Measurements from ENCODE around the gene ULBP3.

Gene ULBP3
- long read RNA-seq: 0 reads

DNA sequence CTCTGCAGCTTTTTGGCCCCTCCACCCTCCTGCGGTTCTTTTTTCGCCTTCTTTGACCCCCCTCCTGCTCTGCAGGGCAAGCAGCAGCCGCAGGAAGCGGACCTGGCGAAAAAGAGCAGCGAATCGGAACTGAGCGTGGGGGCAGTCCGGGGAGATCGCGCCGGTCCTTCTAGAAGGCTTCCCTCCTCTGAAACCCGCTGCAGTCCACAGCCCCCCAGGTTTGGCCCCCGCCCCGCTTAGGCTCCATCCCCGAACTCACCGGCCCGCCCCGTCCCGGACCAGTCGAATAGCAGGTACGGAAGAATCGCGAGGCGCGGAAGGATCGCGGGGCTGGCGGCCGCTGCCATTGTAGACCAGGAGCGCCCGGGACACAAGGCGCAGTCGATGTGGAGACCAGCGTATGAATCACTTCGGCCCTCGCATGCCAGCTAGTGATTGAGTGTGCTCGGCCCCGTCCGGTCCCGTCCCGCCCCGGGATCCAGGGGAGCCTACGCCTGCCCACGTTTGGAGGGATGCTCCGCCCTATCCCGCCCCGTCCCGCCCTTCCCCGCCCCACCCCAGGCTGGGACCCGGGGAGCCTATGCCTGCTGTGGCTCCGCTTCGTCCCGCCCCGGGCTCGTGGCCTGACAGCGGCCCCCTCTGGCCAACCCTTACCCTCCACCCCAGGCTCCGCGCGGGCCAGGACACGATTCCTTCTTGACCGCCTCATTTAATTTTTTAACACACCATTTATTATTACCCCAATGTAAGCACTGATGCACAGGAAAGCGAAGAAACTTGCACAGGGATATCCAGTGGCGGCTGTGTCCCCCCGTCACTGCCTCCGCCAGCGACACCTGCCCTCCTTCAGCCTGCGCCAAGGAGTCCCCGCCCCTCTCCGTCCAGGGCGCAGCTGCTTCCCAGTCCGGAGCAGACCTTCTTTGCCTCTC, at the start of gene ULBP3:
Gene ULBP3 (minus strand): TSS at position 402 of the 929 bp plus-strand sequence. CDS start 55 bp downstream, at position 347.
- H3K27me3 ChIP-seq (ENCODE audit: insufficient read depth, poor library complexity, severe bottlenecking): peaks cover 15% of the 10 kb centered on the region
- H3K4me3 ChIP-seq (replicated peaks; ENCODE audit: insufficient read depth, low read length): peak within 1 kb of the TSS; percentile 18
- TF ChIP-seq, protein P1, sequence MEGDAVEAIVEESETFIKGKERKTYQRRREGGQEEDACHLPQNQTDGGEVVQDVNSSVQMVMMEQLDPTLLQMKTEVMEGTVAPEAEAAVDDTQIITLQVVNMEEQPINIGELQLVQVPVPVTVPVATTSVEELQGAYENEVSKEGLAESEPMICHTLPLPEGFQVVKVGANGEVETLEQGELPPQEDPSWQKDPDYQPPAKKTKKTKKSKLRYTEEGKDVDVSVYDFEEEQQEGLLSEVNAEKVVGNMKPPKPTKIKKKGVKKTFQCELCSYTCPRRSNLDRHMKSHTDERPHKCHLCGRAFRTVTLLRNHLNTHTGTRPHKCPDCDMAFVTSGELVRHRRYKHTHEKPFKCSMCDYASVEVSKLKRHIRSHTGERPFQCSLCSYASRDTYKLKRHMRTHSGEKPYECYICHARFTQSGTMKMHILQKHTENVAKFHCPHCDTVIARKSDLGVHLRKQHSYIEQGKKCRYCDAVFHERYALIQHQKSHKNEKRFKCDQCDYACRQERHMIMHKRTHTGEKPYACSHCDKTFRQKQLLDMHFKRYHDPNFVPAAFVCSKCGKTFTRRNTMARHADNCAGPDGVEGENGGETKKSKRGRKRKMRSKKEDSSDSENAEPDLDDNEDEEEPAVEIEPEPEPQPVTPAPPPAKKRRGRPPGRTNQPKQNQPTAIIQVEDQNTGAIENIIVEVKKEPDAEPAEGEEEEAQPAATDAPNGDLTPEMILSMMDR (IDR thresholded peaks at IDR 0.05; ENCODE audit: insufficient read depth, low read length): no peak
- TF ChIP-seq GABPA (IDR thresholded peaks at IDR 0.05; ENCODE audit: low read depth) (no peak), POLR2AphosphoS5 (IDR thresholded peaks at IDR 0.05; ENCODE audit: low read depth) (no peak), SPI1 (IDR thresholded peaks at IDR 0.05; ENCODE audit: borderline replicate concordance, low read depth) (no peak)
- TF ChIP-seq, protein P2, sequence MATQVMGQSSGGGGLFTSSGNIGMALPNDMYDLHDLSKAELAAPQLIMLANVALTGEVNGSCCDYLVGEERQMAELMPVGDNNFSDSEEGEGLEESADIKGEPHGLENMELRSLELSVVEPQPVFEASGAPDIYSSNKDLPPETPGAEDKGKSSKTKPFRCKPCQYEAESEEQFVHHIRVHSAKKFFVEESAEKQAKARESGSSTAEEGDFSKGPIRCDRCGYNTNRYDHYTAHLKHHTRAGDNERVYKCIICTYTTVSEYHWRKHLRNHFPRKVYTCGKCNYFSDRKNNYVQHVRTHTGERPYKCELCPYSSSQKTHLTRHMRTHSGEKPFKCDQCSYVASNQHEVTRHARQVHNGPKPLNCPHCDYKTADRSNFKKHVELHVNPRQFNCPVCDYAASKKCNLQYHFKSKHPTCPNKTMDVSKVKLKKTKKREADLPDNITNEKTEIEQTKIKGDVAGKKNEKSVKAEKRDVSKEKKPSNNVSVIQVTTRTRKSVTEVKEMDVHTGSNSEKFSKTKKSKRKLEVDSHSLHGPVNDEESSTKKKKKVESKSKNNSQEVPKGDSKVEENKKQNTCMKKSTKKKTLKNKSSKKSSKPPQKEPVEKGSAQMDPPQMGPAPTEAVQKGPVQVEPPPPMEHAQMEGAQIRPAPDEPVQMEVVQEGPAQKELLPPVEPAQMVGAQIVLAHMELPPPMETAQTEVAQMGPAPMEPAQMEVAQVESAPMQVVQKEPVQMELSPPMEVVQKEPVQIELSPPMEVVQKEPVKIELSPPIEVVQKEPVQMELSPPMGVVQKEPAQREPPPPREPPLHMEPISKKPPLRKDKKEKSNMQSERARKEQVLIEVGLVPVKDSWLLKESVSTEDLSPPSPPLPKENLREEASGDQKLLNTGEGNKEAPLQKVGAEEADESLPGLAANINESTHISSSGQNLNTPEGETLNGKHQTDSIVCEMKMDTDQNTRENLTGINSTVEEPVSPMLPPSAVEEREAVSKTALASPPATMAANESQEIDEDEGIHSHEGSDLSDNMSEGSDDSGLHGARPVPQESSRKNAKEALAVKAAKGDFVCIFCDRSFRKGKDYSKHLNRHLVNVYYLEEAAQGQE (IDR thresholded peaks at IDR 0.05; ENCODE audit: insufficient replicate concordance, low read depth): no peak
- H3K27ac ChIP-seq (replicated peaks): no peak within 1 kb of the TSS
- DNase-seq (ENCODE audit: low read depth in 1 of 2, low spot score in 1 of 2): no peak

DNA sequence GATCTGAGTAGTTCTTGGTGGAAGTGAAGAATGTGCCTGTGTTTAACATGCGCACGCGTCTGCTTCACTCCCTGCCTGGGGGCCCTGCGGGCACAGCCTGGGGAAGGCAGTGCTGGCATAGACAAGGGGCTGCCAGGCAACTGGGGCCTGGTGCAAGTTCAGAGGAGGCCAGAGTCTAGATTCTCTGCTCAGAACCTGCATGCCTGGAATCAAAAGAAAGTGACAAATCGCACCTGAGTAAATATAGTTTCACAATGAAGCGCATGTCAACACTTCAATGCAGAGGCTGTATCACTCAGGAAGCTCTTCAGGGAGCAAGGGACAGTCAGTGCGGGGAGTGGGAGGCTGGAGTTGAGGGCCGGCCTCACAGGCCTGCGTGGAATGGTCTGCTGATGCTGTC, 49.7 kb upstream of the ULBP3 start:
- H3K27ac ChIP-seq (replicated peaks): no peak overlapping the region
- H3K4me3 ChIP-seq (replicated peaks; ENCODE audit: insufficient read depth, low read length): no peak overlapping the region
- no peaks in the 10 kb centered on the region for H3K27me3 ChIP-seq (ENCODE audit: insufficient read depth, poor library complexity, severe bottlenecking)
- TF ChIP-seq, protein P2 (IDR thresholded peaks at IDR 0.05; ENCODE audit: insufficient replicate concordance, low read depth): no peak
- DNase-seq (ENCODE audit: low read depth in 1 of 2, low spot score in 1 of 2): no peak

DNA sequence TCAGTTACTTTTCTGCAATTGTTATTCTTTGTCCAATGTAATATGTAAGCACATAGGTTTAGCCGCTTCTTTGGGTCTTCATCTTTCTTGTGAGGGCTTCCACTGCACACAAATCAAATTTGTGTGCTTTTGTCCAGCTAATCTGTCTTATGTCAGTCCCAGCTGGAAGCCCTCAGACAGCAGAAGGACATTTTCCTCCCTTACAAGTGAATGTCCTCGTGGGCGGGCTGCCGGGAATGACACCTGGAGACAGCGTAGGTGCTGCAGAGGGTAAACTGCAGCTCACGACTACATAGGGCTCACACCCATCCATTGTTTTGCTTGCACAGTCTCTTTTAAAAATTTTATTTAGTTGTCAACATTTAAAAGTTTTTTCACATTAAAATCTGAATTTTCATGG, 49.3 kb upstream of the ULBP3 start:
- no peak for DNase-seq (ENCODE audit: low read depth in 1 of 2, low spot score in 1 of 2)
- no peaks in the 10 kb centered on the region for H3K27me3 ChIP-seq (ENCODE audit: insufficient read depth, poor library complexity, severe bottlenecking)
- no peak overlapping the region for H3K4me3 ChIP-seq (replicated peaks; ENCODE audit: insufficient read depth, low read length)
- TF ChIP-seq GABPA (IDR thresholded peaks at IDR 0.05; ENCODE audit: low read depth): no peak
- TF ChIP-seq, protein P2 (IDR thresholded peaks at IDR 0.05; ENCODE audit: insufficient replicate concordance, low read depth): no peak
- no peak for TF ChIP-seq POLR2AphosphoS5 (IDR thresholded peaks at IDR 0.05; ENCODE audit: low read depth)
- TF ChIP-seq, protein P1 (IDR thresholded peaks at IDR 0.05; ENCODE audit: insufficient read depth, low read length): no peak
- no peak for TF ChIP-seq SPI1 (IDR thresholded peaks at IDR 0.05; ENCODE audit: borderline replicate concordance, low read depth)
- no peak overlapping the region for H3K27ac ChIP-seq (replicated peaks)
